ENCODE data around the gene KIT. TPM values are rescaled to one million over a fixed set of nuclear protein-coding genes. Genes with fewer than 3 reads are reported as not detected.
"Not testable (repeated sequence)": the region's sequence is repeated elsewhere in the genome, so short reads cannot be mapped to it uniquely, and the experiment has no call there.

KIT gene
- total RNA-seq, result 2.3 TPM
- long read RNA-seq, result 0 reads

- intact Hi-C loops (cut with DNase I), result no loop called here
- DNase-seq (ENCODE audit: low spot score), result no peak
Measured at GRCh38 chr4:54657551-54658251, at the start of gene KIT. Gene KIT (plus strand): TSS chr4:54657957. CDS start chr4:54658015, 58 bp downstream.

- DNase-seq (ENCODE audit: low spot score), result no peak
- intact Hi-C loops (cut with DNase I), result no loop called here
Measured at GRCh38 chr4:54609310-54609709, 48.4 kb upstream of the KIT start.

- intact Hi-C loops (cut with DNase I), result no loop called here
- no peak for DNase-seq (ENCODE audit: low spot score)
Measured at GRCh38 chr4:54614149-54614548, 43.6 kb upstream of the KIT start.

- intact Hi-C loops (cut with DNase I), result no loop called here
- DNase-seq (ENCODE audit: low spot score), result no peak
Measured at GRCh38 chr4:54620773-54621172, 37.0 kb upstream of the KIT start.

- DNase-seq (ENCODE audit: low spot score), result no peak
Measured at GRCh38 chr4:54625391-54625790, 32.4 kb upstream of the KIT start.

GRCh38 chr4:54626113-54626512 is 31.6 kb upstream of the KIT start:
- no peak for DNase-seq (ENCODE audit: low spot score)
- intact Hi-C loops (cut with DNase I), result no loop called here

More at GRCh38 chr4:54625391-54625790, 32.4 kb upstream of the KIT start:
- intact Hi-C loops (cut with DNase I), result no loop called here

- no peak for DNase-seq (ENCODE audit: low spot score)
- intact Hi-C loops (cut with DNase I), result no loop called here
Measured at GRCh38 chr4:54632537-54632936, 25.2 kb upstream of the KIT start.

- DNase-seq (ENCODE audit: low spot score); intact Hi-C loops (cut with DNase I): not testable (repeated sequence)
Measured at GRCh38 chr4:54633102-54633740, 24.5 kb upstream of the KIT start.

- intact Hi-C loops (cut with DNase I), result no loop called here
Measured at GRCh38 chr4:54635318-54635717, 22.4 kb upstream of the KIT start.

GRCh38 chr4:54637325-54637724 is 20.4 kb upstream of the KIT start:
- intact Hi-C loops (cut with DNase I), result no loop called here
- DNase-seq (ENCODE audit: low spot score), result no peak

More at GRCh38 chr4:54635318-54635717, 22.4 kb upstream of the KIT start:
- DNase-seq (ENCODE audit: low spot score), result no peak

GRCh38 chr4:54641101-54641500 is 16.7 kb upstream of the KIT start:
- intact Hi-C loops (cut with DNase I); DNase-seq (ENCODE audit: low spot score): not testable (repeated sequence)

GRCh38 chr4:54643172-54643571 is 14.6 kb upstream of the KIT start:
- intact Hi-C loops (cut with DNase I), result no loop called here
- DNase-seq (ENCODE audit: low spot score), result no peak

- no peak for DNase-seq (ENCODE audit: low spot score)
- intact Hi-C loops (cut with DNase I), result no loop called here
Measured at GRCh38 chr4:54643958-54644751, 13.6 kb upstream of the KIT start.

GRCh38 chr4:54645830-54646229 is 11.9 kb upstream of the KIT start:
- intact Hi-C loops (cut with DNase I), result no loop called here
- no peak for DNase-seq (ENCODE audit: low spot score)

GRCh38 chr4:54647070-54647469 is 10.7 kb upstream of the KIT start:
- intact Hi-C loops (cut with DNase I), result no loop called here

GRCh38 chr4:54651050-54651449 is 6.7 kb upstream of the KIT start:
- DNase-seq (ENCODE audit: low spot score), result no peak

More at GRCh38 chr4:54647070-54647469, 10.7 kb upstream of the KIT start:
- no peak for DNase-seq (ENCODE audit: low spot score)

GRCh38 chr4:54654753-54655152 is 3.0 kb upstream of the KIT start:
- DNase-seq (ENCODE audit: low spot score), result no peak
- intact Hi-C loops (cut with DNase I), result no loop called here

More at GRCh38 chr4:54651050-54651449, 6.7 kb upstream of the KIT start:
- intact Hi-C loops (cut with DNase I), result no loop called here

GRCh38 chr4:54657185-54657550 is 589 bp upstream of the KIT start:
- no peak for DNase-seq (ENCODE audit: low spot score)
- intact Hi-C loops (cut with DNase I), result no loop called here

- no peak for DNase-seq (ENCODE audit: low spot score)
- intact Hi-C loops (cut with DNase I), result no loop called here
Measured at GRCh38 chr4:54658252-54659093, 716 bp downstream of the KIT start.

GRCh38 chr4:54659313-54659712 is 1.6 kb downstream of the KIT start:
- intact Hi-C loops (cut with DNase I), result no loop called here
- no peak for DNase-seq (ENCODE audit: low spot score)
